WERI-Rb-1 (cell line): ENCODE data around the gene ALG11.

Source experiments
- DNase-seq: peaks from one replicate; pipeline ENCODE4 v3.0.0-alpha.2; 2020
- H3K27ac ChIP-seq: fragments of 250-450 bp; sonication (Bioruptor Pico); 2 replicates; pipeline ENCODE4 v1.5.1; 2020; ENCODE audit warnings: mild to moderate bottlenecking, moderate library complexity
- H3K27me3 ChIP-seq: fragments of 250-450 bp; sonication (Bioruptor Pico); 2 replicates; pipeline ENCODE4 v1.5.1; 2021; ENCODE audit warnings: mild to moderate bottlenecking, low read depth, moderate library complexity; ENCODE audit not compliant: insufficient read depth, severe bottlenecking
- H3K36me3 ChIP-seq: fragments of 250-450 bp; sonication (Bioruptor Pico); 2 replicates; pipeline ENCODE4 v1.5.1; 2020; ENCODE audit warnings: mild to moderate bottlenecking, moderate library complexity
- H3K4me3 ChIP-seq: 2 replicates; pipeline ENCODE4 v1.5.1; 2011; ENCODE audit warnings: low read depth, mild to moderate bottlenecking, control low read depth, low read length
- H3K9me3 ChIP-seq: fragments of 250-450 bp; sonication (Bioruptor Pico); 2 replicates; pipeline ENCODE4 v1.5.1; 2021; ENCODE audit warnings: mild to moderate bottlenecking, moderate library complexity; ENCODE audit not compliant: severe bottlenecking
- TF ChIP-seq, protein P1 (sequence below): IDR thresholded peaks from 2 replicates; pipeline ENCODE4 v1.5.1; 2011; ENCODE audit warnings: low read depth, mild to moderate bottlenecking, control low read depth, inconsistent platforms, low read length

The ALG11 gene

DNA sequence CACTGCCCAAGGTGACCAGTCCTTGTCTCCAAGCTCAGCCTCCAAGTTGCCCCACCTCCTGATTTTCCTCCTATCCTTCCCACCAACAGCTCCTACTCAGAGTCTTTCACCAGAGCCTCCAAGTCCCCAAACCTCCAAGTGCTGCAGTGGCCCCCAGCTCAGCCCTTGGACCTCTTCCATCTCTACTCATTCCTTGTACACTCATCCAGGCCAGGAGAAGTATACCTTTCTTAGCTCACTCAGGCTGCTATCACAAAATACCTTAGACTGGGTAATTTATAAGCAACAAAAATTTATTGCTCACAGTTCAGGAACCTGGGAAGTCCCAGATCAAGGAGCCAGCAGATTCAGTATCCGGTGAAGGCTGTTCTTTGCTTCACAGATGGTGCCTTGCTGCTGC lies 12.3 kb upstream of the ALG11 start:
- Histone ChIP-seq H3K27me3 (no peaks in the 10 kb centered on the region), H3K36me3 (no peaks in the 10 kb centered on the region), H3K9me3 (no peaks in the 10 kb centered on the region), H3K27ac (no peak overlapping the region), H3K4me3 (no peak overlapping the region)
- TF ChIP-seq, protein P1, sequence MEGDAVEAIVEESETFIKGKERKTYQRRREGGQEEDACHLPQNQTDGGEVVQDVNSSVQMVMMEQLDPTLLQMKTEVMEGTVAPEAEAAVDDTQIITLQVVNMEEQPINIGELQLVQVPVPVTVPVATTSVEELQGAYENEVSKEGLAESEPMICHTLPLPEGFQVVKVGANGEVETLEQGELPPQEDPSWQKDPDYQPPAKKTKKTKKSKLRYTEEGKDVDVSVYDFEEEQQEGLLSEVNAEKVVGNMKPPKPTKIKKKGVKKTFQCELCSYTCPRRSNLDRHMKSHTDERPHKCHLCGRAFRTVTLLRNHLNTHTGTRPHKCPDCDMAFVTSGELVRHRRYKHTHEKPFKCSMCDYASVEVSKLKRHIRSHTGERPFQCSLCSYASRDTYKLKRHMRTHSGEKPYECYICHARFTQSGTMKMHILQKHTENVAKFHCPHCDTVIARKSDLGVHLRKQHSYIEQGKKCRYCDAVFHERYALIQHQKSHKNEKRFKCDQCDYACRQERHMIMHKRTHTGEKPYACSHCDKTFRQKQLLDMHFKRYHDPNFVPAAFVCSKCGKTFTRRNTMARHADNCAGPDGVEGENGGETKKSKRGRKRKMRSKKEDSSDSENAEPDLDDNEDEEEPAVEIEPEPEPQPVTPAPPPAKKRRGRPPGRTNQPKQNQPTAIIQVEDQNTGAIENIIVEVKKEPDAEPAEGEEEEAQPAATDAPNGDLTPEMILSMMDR: no peak
- DNase-seq: no peak

DNA sequence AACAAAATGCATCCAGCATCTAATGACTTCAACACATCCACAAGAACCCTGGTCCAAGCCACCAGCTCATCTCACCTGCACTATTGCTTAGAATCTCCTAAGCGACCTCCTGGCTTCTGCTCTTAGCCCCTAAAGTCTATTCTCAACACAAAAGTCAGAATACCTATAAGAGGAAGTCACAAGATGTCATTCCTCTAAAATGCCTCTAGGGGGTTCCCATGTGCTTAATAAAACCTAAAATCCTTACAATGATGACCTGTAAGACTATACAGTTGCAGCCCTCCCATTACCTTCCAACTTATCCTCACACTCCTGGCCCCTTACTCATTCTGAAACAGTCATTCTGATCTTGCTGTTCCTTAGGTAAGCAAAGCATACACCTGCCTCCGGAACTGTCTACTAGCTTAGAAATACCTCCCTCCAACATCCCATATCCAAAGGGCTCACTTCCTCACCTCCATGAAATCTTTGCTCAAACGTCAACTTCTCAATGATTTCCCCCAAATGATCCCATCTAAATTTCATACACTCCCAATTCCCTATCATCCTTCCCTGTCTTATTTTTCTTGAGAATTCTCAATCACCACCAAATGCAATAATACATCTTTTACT lies 11.0 kb upstream of the ALG11 start:
- Histone ChIP-seq H3K4me3 (no peak overlapping the region), H3K27ac (no peak overlapping the region), H3K36me3 (no peaks in the 10 kb centered on the region), H3K27me3 (no peaks in the 10 kb centered on the region), H3K9me3 (no peaks in the 10 kb centered on the region)
- TF ChIP-seq, protein P1: peak; percentile 28; the same call in 1 of the 2 replicates
- no peak for DNase-seq

DNA sequence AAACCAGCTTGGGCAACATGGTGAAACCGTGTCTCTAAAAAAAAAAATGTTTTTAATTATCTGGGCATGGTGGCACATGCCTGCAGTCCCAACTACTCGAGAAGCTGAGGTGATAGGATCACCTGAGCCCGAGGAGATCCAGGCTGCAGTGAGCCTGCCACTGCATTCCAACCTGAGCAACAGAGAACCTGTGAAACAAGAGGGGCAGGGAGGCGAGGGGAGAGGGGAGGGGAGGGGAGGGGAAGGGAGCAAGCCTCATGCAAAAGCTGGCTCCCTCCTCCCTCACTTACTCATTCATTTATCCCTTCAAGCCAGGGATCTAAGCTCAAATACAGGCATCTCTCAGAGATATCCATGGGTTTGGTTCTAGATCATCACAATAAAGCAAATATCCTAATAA lies 9.8 kb upstream of the ALG11 start:
- Histone ChIP-seq H3K27me3 (no peaks in the 10 kb centered on the region), H3K4me3 (no peak overlapping the region), H3K9me3 (no peaks in the 10 kb centered on the region), H3K27ac (no peak overlapping the region), H3K36me3 (no peaks in the 10 kb centered on the region)
- TF ChIP-seq, protein P1: no peak
- DNase-seq: no peak

DNA sequence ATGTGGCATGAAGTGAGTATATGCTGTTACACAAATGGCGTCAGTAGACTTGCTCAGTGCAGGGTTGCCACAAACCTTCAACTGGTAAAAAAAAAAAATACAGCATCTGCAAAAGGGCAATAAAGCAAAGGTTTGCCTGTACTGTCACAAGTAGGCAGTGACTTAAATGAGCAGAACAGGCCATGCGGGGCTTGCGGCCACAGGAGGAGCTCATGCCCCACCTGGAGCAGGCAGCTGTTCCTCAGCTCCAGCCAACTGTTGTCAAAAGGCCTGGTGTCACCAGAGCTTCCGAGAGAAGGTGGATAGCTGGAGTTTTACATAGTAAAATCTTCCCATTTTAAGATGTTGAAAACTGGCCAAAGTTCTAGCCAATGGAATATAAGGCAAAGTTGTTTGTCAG lies 8.7 kb upstream of the ALG11 start:
- no peaks in the 10 kb centered on the region for H3K9me3 ChIP-seq
- TF ChIP-seq, protein P1: peak; percentile 29; the same call in 1 of the 2 replicates
- H3K4me3 ChIP-seq: no peak overlapping the region
- H3K27me3 ChIP-seq: no peaks in the 10 kb centered on the region
- no peaks in the 10 kb centered on the region for H3K36me3 ChIP-seq
- peak; percentile 27 for DNase-seq
- no peak overlapping the region for H3K27ac ChIP-seq

DNA sequence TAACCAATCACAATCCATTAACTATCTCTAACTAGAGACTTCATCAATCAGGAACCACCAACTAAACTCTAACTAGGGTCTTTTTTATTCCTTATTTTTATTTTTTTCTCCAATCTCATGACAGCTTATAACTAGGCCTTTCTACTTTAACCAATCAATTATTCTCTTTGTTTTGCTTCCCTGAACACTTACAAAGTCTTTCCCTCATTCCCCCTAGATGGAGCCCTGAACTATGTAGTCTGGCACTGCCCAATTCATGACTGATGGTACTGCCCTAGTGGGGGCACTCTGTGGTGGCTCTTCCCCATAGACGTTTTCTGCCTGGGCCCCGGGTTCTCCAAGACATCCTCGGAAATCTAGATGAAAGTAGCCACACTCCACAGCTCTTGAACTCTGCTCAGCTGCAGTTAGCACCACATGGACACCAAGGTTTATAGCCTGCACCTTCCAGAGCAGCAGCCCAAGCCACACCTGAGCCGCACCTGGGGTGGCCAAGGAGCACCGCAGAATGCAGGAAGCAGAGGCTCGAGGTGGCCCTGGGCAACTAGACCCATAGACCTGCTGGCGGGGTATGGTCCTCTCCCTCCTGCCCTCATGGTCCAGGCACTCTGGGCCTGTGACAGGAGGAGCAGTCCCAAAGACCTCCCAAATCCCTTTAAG lies 7.6 kb upstream of the ALG11 start:
- Histone ChIP-seq H3K27me3 (no peaks in the 10 kb centered on the region), H3K4me3 (no peak overlapping the region), H3K27ac (no peak overlapping the region), H3K9me3 (no peaks in the 10 kb centered on the region), H3K36me3 (no peaks in the 10 kb centered on the region)
- no peak for DNase-seq
- TF ChIP-seq, protein P1: no peak
